HG02610 (cell line): ENCODE results near the gene RAB40B.

Experiments
- ATAC-seq: cut with Tn5 transposase; IDR thresholded peaks from one replicate; pipeline ENCODE4 v1.9.1; 2021; ENCODE audit warnings: mild to moderate bottlenecking, moderate library complexity; ENCODE audit not compliant: unreplicated experiment

RAB40B gene

DNA sequence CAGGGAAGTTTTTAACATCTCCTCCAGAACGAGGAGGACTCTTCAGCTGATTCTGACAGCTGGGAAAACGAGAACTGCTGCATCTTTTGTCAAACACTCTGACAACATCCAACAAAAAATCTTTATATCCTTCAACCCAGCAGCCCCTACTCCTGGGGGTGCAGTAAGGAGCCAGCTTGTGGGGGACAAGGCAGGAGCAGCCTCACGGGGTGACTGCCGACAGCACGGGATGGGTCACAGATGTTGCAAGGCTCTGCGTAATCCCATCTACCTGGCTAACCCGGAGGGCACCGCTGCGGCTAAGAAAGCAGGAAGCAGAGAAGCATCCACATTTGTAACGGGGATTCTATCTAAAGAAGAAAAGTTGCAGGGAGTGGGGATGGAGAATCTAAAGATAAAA, 78.9 kb downstream of the RAB40B start:
- no peak for ATAC-seq

DNA sequence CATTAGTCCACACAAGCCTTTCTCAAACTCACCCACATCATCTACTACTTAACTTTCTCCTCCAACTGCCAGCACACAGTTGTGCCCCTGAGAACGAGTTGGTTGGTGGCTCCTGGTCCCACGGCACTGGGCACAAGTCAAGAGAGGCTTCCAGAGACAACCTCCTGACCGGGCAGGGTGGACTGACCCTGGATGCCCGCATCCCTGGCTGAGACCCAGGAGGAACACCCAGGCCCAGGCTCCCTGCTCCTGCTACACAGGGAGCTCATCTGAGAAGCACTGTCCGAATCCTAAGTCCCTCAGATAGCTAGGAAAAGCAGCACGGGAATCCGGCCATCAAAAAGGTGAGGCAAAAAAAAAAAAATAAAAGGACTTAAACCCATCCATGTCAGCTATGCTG, 79.3 kb downstream of the RAB40B start:
- no peak for ATAC-seq

DNA sequence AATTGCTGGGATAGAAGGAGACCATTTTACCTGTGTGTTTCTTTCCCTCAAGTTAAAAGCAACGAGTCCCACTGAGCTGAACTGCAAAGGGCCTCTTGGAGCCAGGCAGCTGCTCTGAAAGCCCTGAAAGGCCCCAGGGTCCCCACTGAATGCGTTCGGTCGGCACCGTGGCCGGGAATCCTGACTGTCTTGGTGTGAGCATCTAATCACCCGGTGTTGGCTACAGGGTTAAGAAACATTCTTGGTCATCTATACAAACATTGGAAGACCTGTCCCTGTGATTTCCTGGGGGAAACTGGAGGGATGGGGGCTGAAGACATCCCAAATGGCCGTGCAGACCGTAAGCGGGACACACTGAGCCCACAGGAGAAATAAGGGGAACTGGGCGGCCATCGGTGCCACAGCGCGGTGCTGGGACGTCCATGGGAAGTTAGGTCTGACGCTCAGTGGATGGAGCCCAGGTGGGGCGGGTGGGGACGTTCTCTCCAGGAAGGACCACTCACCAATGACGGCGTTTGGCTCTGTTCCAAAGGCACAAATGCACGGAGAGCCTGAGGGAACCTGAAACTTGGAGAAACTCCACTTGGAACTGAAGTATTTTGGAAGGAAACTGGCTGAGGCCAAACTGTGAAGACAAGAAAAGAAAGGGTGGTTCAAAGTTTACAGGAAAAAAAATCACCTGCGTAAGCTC, 82.3 kb downstream of the RAB40B start:
- ATAC-seq: no peak

DNA sequence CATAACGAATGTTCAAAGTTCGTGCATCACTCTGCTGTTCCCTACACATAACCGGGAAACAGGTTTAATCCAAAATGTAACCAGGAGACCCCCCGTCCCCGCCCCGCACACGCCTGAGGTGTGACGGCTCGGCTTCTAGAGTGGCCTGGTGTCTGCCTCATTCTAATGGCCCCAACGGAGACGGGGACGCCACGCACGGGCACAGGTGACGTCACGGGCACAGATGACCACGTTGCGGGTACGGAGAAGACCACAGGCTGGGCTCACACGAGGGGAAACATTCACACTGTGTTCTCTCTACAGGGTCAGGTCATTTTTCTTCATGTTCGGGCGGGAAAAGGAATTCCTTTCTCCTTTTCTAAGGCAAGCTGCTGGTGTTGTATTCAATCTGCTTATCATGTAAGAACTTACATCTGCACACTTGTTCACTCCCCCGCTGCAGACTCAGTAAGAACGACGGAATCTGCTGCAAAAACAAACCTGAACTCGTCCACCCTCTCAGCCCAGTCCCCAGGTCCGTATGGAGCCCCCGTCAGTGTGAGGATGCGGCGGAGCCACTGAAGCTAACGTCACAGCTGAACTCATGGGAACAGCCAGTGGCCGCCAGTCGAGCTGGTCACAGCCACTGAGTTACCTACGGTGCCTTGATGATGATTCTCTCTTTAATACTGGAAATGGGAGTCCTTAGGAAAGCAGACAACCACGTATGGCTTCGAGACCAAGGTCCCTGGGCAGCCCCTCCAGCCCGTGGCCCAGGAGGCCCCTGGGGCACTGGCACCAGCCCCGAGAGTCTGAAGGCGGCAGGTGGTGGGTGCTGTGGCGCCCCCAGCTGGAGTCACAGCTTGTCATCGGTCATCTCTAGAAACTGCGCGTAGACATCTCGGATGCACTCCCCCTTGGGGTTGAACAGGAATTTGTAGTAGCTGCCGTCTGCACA, 83.1 kb downstream of the RAB40B start:
- no peak for ATAC-seq

DNA sequence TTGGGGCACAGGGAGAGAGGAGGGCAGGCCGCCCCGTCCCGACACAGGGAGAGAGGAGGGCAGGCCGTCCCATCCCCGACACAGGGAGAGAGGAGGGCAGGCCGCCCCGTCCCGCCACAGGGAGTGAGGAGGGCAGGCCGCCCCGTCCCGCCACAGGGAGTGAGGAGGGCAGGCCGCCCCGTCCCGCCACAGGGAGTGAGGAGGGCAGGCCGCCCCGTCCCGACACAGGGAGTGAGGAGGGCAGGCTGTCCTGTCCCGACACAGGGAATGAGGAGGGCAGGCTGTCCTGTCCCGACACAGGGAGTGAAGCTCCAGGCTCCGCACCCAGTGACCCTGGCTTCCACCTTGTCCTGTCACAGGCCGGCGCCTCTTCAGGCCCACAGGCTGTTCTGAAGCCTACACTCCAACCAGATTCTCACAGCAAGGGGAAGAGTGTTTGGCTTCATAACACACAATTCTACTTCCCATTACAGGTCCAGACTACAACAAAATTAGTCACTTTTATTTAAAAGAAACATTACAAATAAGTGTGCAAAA, 84.3 kb downstream of the RAB40B start:
- no peak for ATAC-seq

DNA sequence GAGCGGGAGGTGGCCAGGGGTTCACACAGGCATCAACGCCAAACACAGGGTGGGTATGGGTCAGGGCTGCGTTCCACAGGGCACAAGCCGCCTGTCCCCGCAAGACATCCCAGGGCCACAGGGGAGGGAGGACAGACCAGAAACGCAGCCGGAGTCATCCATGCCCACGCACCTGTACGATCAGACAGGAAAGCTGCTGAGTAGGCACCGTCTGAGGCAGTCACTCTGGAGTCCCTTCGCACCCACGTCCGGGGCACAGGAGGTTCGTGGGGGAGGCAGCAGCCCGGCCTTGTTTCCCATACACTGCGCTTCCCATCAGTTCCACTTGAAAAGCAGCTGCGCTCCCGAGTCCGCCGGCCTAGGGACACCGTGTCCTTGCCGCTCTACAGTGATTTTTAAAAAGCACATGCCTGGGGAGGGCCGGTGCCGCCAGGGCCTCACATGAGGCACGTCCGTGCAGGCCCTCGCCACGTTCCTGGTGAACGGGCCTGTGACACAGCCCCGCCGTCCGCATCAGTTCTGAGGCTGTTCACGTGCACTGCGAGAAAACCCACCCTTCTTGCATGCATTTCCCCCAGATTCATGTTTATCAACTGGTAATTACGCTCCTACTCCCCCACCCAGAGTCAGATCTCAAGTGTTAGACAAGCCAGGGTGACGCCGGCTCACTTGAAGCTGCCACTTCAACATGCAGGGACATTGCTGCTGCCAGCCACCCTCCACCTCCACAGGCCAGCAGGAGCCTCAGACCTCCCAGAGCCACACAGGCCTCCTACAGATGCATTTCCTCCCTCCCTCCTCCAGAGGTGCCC, 85.0 kb downstream of the RAB40B start:
- ATAC-seq: no peak

DNA sequence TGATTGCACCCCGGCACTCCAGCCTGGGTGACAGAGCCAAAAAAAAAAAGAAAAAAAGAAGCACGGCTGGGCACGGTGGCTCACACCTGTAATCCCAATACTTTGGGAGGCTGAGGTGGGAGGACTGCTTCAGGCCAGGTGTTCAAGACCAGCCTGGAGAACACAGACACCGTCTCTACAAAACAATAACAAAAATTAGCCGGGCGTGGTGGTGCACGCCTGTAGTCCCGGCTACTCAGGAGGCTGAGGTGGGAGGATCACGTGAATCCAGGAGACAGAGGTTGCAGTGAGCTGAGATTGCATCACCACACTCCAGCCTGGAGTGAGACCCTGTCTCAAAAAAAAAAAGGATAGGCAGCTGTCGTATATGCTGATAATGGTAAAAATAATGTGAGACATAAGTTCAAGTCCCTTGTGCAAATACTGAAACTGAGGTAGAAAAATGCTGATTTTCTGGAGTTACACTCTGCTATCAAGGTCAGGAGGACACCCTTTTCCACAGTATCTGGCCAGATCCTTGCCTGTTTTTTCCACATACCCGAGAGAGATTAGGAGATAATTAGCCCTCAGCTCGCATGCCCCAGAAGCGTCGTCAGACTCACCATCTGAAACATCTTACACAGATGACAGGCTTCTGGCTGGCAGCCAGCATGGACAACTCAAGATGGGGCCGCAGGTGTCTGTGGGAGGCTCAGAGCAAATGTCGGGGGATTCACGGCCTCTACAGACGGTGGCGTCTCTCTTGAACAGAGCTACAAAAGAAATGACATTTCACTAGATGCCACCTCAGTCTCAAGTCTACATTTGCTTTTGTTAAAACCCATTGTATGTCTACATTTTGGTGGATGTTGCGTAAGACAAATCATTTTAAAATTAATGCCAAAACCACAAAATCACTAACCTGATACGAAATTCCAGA, 87.1 kb downstream of the RAB40B start:
- ATAC-seq: no peak

DNA sequence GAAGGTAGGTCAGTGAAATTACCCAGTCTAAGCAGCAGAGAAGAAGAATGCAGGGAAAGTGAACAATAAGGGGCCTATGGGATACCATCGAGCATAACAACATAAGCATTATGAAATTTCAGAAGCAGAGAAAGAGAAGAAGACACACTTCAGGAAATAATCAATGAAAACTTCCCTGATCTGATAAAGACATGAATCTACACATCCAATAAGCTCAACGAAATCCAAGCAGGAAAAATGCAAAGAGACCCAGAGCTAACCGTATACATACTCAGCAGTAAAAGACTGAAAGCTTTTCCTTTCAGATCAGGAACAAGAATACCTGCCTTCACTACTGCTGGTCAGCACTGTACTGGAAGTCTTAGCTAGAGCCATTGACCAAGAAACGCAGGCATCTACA, 88.8 kb downstream of the RAB40B start:
- ATAC-seq: no peak

DNA sequence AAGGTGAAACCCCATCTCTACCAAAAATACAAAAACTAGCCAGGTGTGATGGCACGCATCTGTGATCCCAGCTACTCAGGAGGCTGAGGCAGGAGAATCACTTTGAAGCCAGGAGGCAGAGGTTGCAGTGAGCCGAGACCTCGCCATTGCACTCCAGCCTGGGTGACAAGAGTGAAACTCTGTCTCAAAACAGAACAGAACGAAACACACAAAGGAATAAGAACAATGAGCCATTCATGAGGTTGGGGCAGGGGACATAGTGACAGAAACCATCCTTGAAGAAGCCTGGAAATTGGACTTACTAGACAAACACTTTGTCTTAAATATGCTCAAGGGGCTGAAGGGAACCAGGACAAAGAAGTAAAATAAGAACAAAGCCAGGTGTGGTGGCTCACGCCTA, 89.7 kb downstream of the RAB40B start:
- ATAC-seq: no peak

DNA sequence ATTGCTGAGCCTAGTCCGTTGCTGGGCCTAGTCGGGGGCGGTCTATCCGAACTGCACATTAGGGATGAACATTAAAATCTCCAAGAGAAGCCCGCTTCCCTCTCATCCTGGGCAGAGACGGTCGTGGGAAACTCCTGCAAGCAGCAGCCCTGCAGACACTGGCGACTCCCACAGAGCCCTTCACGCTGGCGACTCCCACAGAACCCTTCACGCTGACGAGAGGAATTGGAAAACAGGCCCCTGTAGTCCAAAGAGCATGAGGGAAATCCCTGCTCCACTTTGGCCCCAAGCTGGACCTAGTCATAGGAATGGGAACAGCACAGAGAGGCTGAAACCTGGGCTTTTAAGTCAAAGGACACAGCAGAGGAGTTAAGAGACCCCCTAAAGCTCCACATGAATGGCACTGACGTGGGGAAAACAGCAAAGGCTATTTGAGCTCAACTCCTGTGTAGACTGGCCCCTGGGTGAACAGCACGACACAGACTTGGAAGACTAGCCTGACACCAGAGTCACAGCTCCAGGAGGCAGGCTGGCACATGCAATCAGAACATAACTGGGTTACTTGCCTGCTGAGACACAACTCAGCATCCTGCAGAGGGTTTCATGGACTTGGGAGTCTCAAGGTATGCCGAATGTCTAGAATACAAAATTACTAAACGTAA, 92.4 kb downstream of the RAB40B start:
- no peak for ATAC-seq
